Activated naive CD8-positive, alpha-beta T cell treated with anti-CD3 and anti-CD28 coated beads, Interleukin-2, amount 50 U/mL, for 16 hours (primary cell): ENCODE data around the gene PDE4A.
"Not testable (repeated sequence)": the region's sequence is repeated elsewhere in the genome, so short reads cannot be mapped to it uniquely, and the experiment has no call there.

Experiments used
- DNase-seq: peaks from one replicate; pipeline ENCODE4 v3.0.0-alpha.2; 2020; ENCODE audit warnings: low read depth, low spot score

The PDE4A gene

DNA sequence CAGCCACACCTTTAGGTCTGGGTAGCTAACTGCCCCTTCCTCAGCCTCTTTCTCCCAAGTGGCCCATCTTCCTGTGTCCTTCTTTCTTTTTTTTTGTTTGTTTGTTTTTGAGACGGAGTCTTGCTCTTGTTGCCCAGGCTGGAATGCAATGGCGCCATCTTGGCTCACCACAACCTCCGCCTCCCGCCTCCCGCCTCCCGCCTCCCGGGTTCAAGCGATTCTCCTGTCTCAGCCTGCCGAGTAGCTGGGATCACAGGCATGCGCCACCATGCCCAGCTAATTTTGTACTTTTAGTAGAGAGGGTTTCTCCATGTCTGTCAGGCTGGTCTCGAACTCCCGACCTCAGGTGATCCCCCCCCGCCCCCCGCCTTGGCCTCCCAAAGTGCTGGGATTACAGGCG lies 41.7 kb downstream of the PDE4A start:
- not testable (repeated sequence) for DNase-seq

DNA sequence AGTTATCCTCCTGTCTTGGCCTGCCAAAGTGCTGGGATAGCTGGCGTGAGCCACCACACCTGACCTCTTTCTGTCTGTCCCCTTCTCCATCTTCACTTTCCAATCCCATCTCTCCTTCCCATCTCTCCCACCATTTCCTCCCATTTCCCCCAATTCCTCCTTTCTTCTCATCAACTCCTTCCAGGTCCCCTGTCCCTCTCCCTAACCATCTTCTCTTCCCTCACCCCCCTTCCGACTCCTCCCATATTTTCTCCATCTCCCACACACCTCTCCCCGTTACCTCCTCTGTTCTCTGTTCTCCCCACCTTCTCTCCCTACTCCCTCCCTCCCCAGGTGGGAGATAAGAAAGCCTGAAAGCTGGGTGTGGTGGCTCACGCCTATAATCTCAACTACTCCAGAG lies 42.2 kb downstream of the PDE4A start:
- no peak for DNase-seq

GRCh38 chr19:10464456-10464855 lies 44.1 kb downstream of the PDE4A start:
- no peak for DNase-seq

- no peak for DNase-seq
These were observed 46.9 kb downstream of the PDE4A start for GRCh38 chr19:10467104-10467706.

DNA sequence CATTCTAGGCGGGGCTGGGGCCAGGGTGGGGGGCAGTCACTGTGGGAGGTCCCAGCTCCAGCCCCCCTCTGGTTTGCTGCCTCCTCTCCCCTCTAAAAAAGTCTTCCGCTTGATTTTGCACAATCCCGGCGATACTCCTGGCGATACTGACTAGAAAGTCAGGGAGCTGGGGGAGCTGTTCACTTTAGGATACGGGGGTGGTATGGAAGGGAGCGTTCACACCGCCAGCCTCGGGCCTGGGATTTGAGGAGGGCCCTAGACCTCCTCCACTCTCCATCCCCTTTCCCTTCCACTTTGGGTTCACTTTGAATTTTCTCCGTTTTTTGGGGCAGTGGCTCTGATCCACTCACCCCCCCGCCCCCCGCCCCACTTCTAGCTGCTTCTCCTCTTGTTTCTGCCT lies 47.8 kb downstream of the PDE4A start:
- DNase-seq, result no peak

DNA sequence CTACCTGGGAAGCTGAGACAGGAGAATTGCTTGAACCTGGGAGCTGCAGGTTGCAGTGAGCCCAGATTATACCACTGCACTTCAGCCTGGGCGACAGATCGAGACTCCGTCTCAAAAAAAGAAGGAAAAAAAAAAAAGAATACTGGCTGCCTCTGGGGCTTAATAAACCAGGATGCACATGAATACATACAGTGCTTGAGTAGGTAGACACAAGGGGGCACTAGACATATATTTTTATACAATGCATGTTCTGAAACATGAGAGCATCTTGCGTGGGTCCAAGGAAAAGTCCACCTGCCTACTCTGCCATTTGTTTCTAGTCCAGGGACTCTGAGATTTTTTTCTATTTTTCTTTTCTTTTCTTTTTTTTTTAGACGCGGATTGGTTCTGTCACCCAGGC lies 51.6 kb downstream of the PDE4A start:
- no peak for DNase-seq

GRCh38 chr19:10473192-10473591 lies 52.9 kb downstream of the PDE4A start:
- DNase-seq, result no peak

DNA sequence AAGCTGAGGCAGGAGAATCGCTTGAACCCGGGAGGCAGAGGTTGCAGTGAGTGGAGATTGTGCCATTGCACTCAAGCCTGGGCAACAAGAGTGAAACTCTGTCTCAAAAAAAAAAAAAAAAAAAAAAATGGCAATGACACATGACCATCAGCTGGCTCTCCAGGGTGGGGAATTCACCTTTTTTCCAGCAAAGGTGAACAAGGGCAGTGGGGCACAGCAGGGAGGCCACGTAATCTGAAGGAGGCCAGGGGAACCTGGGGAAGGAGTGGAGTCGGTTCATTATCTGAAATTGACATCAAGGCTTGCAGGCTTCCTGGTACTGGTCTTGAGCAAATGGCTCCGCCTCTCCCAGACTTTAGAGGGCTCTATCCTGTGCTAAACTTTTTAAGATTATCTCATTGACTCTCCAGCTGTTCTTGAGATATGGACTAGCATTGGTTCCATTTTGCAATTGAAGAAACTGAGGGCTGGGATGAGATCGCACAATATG lies 54.7 kb downstream of the PDE4A start:
- no peak for DNase-seq

- DNase-seq, result no peak
These were observed 58.1 kb downstream of the PDE4A start for GRCh38 chr19:10478476-10478875.

- peak; percentile 83 for DNase-seq
These were observed 58.6 kb downstream of the PDE4A start for GRCh38 chr19:10478903-10479384.

- no peak for DNase-seq
These were observed 66.2 kb downstream of the PDE4A start for GRCh38 chr19:10486551-10486950.

GRCh38 chr19:10491472-10492047 lies 71.2 kb downstream of the PDE4A start:
- no peak for DNase-seq

DNA sequence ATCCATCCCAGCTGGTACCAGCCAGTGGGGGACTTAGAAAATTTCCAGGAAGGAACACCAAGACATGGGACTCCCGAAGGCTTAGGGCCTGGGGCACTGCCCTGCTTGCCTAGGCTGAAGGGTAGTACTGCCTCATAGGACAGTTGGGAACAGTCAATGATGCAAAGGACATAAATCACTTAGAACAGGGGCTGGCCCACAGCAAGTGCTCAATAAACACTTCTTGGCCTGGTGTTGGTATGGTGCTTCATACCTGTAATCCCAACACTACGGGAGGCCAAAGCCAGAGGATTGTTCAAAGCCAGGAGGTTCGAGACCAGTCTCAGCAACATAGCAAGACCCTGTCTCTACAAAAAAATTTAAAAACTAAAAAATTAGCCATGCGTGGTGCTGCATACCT lies 77.0 kb downstream of the PDE4A start:
- no peak for DNase-seq

DNA sequence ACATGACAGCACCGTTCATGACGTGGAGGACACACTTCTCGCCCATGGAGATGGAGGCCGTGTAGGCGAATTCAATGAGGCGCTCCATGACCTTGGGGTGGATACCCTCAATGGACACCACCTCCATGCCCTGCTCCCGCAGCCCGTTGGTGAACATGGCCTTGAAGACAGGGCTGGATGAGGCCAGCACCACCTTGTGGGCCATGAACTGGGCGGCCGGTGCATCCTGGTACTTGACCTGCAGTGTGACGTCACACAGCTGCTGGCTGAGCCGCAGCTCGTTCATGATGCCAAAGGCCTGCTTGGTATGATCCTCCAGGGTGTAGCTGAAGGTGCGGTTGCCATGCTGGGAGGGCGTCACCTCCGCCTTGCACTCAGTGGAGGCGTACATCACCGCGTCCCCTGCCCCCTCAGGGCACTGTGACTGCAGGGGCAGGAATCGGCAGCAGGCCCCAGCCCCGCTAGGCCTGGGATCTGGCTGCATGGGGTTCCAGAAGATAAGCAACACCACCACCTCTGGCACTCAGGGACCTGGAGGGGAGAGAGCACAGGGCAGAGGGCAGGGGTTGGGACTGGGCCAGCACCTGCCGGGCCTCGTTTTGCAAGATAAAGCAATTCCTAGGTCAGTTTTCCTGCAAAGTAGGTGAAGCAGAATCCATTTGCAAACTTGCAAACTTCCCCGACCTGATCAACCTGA lies 79.4 kb downstream of the PDE4A start:
- DNase-seq, result no peak

DNA sequence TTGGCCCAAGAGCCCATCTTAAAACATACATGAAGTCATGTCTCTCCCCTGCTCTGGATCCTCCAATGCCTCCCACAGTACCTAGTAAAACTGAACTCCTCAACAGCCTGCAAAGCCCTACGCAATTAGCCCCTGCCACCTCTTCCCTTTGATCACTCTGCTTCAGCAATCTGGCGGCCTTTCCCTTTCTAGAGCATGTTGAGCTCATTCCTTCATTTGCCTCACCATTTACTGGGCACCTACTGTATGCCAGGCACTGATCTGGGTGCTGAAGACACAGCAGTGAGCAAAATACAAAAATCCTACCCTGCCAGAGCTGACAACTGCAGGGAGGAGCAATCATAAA lies 79.9 kb downstream of the PDE4A start:
- no peak for DNase-seq

GRCh38 chr19:10501971-10502523 lies 81.7 kb downstream of the PDE4A start:
- DNase-seq, result no peak

- DNase-seq, result peak; percentile 79
These were observed 82.2 kb downstream of the PDE4A start for GRCh38 chr19:10502524-10503001.

GRCh38 chr19:10503002-10503789 lies 82.9 kb downstream of the PDE4A start, which contains the start of gene KEAP1:
KEAP1 (minus strand) TSS chr19:10503356; CDS start chr19:10500033, 3,323 bp downstream.
- DNase-seq, result peak; percentile 12

- peak; percentile 73 for DNase-seq
These were observed 85.4 kb downstream of the PDE4A start for GRCh38 chr19:10505583-10506229.

DNA sequence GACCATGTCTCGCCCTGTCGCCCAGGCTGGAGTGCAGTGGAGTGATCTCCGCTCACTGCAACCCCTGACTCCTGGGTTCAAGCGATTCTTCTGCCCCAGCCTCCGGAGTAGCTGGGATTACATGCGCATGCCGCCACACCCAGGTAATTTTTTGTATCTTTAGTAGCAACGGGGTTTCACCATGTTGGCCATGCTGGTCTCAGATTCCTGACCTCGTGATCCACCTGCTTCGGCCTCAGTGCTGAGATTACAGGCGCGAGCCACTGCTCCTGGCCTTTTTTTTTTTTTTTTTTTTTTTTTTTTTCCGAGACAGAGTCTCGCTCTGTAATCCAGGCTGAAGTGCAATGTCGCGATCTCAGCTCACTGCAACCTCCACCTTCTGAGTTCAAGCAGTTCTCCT lies 87.7 kb downstream of the PDE4A start:
- no peak for DNase-seq

DNA sequence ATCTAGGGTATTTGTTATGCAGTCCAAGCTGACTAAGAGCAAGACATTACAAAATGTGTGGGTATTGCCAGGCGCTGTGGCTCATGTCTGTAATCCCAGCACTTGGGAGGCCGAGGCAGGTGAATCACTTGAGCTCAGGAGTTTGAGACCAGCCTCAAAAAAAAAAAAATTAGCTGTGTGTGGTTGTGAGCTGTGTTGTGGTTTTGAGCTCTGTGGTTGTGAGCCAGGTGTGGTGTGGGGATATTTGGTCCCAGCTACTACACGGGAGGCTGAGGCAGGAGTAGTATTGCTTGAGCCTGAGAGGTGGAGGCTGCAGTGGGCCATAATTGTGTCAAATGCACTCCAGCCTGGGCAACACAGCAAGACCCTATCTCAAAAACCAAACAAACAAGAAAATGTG lies 88.4 kb downstream of the PDE4A start:
- DNase-seq, result no peak
